Fibroblast of mammary gland (primary cell): ENCODE measurements around the gene DEFB129.

Experiments
- DNase-seq: peaks from one replicate; pipeline ENCODE4 v3.0.0-alpha.2; 2010; ENCODE audit warnings: low read depth
- H3K4me3 ChIP-seq: 2 replicates; pipeline ENCODE4 v1.5.1; 2011; ENCODE audit warnings: low read depth, mild to moderate bottlenecking, low read length, moderate library complexity; ENCODE audit not compliant: control insufficient read depth
- CTCF ChIP-seq: conservative IDR thresholded peaks from 2 replicates; pipeline ENCODE4 v1.5.1; 2011; ENCODE audit warnings: low read depth, low read length, inconsistent platforms; ENCODE audit not compliant: control insufficient read depth, insufficient read depth

The DEFB129 gene

GRCh38 chr20:263701-264100, 36.6 kb downstream of the DEFB129 start:
- TF ChIP-seq CTCF: no peak
- DNase-seq: no peak
- H3K4me3 ChIP-seq: no peak overlapping the region

DNA sequence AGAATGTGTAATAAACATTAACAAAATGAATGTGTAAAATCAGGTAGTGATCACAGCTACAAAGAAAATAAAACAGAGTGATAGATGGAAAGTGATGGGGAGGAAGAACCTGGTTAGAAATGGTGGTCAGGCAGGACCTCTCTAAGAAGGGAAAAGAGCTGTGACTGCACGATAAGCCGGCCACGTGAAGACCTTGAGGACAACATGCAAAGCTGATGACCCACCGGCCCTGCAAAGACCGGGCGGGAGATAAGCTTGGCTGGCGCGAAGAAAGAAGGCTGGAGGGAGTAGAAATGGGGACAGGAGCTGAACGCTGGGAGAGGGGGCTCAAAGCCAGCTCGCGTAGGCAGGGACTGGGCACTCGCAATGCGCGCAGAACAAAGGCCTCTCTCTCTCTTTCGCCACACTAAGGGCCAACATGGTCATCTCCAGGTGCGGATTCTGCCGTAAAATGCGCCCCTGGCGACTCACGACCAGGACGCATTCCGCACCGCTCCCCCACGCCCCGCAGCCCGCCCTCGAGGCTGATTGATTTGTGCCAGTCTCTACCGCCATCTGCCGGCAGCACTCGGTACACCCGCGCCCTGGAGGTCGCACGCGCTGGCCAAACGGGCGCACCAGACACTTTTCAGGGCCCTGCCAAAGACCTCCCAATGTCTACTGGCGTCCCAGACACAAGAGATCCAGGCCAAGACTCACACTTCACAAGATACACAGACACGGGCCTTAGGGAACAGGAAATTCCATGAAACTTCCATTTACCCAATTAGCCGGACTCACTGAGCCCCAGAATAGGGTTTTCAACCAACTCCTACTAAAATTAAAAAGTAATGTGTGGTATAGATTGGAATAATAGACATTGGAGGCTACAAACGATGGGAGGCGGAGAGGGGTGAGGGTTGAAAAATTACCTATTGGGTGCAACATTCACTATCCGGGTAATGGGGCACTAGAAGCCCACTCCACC, 39.8 kb downstream of the DEFB129 start:
- TF ChIP-seq CTCF: peak; percentile 70
- H3K4me3 ChIP-seq: peak overlapping the region; percentile 60
- peak; percentile 75 for DNase-seq

- no peak for TF ChIP-seq CTCF
- no peak for DNase-seq
- no peak overlapping the region for H3K4me3 ChIP-seq
Observed at GRCh38 chr20:270517-270916, 43.5 kb downstream of the DEFB129 start.

DNA sequence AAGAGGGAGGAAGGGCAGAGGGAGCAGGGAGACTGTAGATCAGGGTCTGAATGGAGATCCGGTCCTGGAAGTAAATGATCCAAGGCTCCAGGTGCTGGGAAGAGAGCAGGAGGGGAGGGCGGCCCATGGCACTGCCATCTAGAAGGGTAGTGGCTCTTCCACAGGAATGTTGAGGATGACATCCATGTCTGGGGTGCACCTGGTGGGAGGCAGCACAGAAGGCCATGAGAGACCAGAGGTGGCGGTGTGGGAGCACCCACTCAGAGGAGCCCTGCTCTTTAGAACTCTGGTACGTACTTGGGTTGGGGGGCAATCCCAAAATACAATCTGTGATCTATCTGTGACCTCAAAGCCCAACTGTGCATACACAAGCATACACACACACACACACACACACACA, 44.0 kb downstream of the DEFB129 start:
- TF ChIP-seq CTCF: no peak
- DNase-seq: no peak
- H3K4me3 ChIP-seq: no peak overlapping the region

GRCh38 chr20:271528-271927, 44.5 kb downstream of the DEFB129 start:
- no peak for TF ChIP-seq CTCF
- DNase-seq: no peak

GRCh38 chr20:272718-273117, 45.7 kb downstream of the DEFB129 start:
- H3K4me3 ChIP-seq: no peak overlapping the region
- no peak for TF ChIP-seq CTCF
- DNase-seq: no peak

More at GRCh38 chr20:271528-271927, 44.5 kb downstream of the DEFB129 start:
- H3K4me3 ChIP-seq: no peak overlapping the region
